Fibroblast of skin of right biceps (primary cell): ENCODE data around the gene C13orf46.
A peak's percentile ranks its signal among the peaks of the same experiment; 100 is the strongest.

Experiments
- DNase-seq: peaks from one replicate; pipeline ENCODE4 v3.0.0-alpha.2; 2013

Gene C13orf46

DNA sequence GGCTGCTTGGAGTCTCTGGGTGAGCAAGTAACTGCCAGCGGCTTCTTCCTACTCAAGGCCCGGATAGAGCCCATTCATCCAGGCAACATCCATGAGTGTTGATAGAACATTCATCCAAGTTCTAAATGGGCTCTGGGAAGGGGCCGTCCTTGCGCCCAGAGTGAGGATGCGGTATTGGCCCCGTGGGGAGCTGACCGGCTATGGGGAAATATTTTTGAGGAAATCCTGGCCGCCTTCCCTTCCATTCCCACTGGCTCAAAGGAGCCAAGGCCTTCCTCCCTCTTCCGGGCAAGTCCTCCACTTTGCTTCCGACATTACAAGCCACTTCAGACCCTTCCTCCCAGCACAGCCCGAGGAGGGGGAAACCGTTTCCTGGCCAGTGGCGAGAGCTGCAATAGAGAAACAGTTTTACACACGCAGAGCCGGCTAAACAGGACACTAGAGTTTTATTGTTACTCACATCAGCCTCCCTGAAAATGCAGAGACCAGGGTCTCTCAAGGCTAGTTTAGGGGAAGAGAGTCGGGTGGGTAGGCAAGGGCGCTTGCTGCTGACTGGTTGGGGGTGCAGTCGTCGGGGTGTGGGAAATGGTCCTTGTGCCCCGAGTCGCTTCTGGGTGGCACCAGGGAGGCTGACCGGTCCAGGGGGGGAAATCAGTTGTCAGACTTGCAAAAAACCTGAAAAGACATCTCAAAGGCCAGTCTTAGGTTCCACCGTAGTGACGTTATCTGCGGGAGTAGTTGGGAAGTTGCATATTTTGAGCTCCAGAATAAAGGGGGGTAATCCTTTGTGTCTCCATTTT, 37.5 kb downstream of the C13orf46 start:
- DNase-seq, result no peak

DNA sequence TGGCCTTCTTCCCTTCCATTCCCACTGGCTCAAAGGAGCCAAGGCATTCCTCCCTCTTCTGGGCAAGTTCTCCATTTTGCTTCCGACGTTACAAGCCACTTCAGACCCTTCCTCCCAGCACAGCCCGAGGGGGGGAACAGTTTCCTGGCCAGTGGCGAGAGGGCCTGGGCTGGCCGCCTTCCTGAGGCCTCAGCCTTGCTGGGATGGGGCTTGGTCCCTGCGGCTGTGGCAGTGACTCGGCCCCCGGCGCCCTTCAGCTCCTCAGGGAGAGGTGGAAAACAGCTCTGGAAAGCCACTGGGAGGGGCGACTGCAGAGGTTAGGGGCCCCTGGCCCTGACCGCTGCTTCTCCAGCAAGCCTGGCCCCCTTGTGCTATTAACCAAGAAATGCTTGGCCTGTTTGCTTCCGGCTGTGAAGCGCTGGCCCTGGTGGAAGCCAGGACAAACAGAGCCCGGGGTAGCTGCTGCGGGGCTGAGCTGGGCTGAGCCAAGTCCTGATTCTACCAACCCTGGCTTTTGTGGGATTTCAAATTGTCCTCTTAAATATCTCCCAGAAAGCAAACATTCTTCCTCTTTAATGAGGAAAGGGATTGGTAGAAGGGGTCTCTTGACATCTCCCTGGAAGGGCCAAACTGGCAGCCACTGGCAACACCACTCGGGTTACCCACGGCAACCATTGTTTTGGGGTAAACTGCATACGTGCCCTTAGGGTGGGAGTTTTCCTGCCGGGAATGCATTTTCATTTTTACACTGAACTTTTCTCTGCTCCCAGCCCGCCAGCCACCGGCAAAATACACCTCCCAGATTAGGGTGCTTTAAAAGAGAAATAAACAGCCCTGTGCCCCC, 38.7 kb downstream of the C13orf46 start:
- DNase-seq, result no peak

DNA sequence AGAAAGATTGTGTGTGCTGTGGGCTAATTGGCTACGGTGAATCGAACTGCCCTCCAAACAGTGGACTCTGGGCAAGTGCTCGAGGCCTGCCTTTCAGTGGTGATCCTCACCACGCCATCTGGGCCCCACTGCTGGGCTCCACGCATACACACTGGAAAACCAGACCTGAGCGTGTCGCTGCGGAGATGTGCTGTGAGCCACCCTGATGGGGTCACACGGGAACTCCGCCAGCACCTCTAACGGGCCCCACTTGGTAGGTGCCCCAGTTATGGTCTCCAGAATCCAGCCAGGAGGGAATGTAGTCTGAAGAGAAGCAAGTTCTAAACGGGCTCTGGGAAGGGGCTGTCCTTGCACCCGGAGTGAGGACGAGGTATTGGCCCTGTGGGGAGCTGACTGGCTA, 39.3 kb downstream of the C13orf46 start:
- DNase-seq, result no peak

DNA sequence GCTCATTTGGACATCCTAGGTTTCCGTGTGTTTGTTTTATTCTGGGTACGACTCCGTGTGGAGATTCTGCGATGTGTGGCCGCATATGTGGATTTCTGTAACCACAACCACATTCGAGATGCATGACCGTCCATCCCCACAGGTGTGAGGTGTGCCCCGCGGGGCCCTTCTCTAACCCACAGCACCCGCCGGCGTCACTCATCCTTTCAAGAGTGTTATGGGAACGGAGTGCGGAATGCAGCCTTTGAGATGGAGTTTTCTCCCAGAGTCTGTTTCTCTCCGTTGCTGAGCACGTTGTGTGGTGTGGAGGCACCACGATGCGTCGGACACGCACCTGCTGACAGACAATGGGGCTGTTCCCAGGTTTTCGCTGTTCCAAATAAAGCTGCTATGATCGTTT, 40.0 kb downstream of the C13orf46 start:
- no peak for DNase-seq

DNA sequence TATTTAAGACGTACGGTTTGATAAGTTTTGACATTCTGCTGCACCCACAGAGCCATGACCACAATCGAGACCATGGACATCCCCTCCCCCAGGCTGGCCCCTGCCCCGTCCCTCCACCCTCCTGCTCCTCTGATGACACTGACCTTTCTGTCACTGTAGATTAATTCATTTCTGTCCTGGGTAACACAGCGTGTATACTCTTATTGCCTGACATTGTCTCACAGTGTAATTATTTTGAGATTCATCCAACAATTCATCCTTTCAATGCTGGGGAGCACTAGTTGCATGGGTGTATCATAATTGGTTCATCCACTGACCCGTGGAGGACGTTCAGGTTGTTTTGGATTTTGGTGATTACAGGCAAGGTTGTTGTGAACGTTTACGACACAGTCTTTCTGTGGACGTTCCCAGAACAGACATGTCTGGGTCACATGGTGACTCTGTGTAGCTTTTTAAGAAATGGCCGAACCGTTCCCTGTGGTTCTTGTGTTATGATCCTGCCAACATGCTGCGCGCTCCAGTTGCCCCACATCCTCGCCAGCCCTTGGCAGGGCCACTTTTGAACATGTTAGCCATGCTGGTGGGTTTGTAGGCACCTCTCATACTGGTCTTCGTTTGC, 41.9 kb downstream of the C13orf46 start:
- DNase-seq, result no peak

DNA sequence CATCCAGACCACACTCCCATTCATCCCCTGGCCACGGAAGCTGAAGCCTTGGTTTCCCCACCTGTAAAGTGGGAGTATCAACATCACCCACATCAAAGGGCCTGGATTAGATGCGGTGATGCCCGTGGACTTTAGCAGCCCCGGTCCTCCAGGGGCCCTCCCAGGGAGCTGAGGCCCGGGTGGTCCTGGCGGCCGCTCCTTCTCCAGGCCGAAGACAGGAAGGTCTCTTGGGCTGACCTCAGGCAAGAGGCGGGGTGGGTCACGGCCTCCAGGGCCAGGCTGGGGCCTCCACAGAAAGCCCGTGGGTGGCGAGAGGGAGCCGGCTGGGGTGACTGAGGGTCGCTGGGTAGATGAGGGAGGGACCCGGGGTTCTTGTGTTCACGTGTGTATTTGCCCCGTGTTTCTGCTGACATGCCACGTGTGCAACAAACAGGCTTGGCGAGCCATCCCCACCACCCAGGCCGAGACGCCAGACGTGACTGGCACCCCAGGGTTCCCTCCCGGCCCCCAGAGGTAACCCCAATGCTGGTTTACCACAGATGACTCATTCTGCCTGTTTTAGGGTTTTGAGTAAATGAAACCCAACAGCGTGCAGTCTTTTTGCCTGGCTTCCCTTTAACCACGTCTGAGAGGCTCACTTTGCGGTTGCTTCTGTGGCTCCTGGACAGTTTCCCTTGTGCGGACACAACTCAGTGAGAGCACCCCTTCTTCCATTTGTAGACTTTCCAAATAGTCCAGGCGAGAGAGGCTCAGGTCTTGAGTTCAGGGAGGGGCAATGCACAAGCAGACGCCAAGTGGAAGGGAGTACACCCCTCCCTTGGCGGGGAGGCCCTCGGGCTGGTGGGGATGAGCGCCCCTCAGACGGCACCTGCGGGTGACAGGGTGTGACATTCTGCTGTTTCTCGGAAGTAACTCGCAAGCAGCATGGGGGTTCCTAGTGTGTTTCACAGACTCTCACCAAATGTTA, 42.9 kb downstream of the C13orf46 start:
- DNase-seq, result no peak

DNA sequence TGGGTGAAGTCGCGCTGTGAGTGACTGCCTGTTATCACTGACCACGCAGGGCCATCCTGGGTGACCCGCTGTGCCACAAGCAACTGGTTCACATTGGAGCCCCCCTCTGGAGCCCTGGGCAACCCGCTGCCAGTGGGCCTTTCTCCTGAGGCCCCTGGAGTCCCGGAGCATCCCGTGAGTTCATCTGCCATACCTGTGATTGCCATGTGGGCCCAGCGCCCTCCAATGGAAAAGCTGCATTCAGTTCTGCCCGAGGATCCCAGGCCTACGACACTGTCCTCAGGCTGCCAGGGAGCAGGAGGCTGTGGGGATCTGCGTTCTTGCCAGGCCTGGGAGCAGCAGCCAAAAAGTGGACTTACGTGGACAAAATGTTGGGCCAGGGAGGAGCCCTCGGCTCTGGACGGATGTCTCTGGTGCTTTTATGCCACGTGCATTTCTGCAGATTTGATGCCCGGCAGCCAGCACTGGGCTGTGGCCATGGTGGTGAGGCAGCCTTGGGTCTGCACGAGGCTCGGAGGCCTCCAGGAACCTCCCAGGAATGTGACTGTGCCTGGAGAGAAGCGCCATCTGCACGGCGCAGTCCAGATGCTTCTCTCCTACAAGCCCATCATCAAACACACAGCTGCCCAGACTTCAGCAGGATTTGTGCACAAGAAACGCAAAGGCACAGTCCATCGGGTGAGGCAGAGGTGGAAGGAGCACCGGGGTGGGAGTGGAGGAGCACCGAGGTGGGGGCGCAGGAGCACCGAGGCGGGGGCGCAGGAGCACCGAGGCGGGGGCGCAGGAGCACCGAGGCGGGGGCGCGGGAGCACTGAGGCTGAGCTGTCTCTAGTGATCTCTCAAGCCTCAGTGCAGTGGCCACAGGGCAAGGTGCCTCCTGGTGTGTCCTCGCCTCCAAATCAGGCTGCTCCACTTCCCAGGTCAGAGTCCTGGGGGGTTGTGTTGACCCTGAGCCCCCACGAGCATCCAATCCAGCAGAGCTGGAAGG, 44.0 kb downstream of the C13orf46 start:
- no peak for DNase-seq

DNA sequence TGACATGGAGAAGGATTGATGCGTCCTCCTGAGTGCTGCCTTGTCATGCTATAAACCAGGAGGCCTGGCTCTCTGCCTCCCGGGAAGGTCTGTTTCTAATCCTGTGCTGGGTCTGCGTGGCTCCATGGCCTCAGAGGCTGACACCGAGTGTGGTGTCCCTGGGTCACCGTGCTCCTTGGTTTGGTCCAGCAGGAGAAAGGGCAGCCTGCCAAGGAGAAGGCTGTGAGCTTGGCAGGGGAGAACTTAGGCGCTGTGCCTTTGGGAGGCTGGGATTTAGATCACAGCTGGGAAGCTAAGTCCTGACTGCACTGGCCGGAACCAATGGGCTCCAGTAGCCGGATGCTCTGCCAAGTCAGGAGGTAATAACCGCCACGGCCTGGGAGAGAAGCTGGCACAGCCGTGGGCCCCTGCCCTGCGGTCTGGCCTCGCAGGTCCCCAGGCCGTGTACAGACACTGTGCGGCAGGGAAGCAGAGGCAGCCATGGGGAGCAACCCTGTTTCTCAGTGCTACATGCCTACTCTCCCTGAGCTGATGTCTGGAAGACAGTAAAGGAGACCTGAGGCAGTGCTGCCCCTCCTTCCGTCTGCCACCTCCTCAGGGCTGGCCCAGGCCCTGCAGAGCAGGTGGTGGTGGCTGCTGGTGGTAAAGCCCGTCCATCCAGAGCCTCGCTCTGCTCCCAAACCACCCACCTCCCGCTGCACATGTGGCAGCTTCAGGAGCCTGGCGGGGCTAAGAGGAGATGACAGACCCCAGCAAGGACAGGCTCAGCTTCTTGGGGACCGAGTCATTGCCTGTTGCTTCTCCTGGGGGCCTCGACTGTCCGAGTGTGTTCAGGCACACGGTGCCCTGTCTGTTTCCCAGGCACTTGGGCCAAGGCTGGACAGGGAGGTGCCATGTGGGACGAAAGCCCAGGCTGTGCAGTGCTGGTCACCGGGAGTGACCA, 44.9 kb downstream of the C13orf46 start:
- peak; percentile 87 for DNase-seq

DNA sequence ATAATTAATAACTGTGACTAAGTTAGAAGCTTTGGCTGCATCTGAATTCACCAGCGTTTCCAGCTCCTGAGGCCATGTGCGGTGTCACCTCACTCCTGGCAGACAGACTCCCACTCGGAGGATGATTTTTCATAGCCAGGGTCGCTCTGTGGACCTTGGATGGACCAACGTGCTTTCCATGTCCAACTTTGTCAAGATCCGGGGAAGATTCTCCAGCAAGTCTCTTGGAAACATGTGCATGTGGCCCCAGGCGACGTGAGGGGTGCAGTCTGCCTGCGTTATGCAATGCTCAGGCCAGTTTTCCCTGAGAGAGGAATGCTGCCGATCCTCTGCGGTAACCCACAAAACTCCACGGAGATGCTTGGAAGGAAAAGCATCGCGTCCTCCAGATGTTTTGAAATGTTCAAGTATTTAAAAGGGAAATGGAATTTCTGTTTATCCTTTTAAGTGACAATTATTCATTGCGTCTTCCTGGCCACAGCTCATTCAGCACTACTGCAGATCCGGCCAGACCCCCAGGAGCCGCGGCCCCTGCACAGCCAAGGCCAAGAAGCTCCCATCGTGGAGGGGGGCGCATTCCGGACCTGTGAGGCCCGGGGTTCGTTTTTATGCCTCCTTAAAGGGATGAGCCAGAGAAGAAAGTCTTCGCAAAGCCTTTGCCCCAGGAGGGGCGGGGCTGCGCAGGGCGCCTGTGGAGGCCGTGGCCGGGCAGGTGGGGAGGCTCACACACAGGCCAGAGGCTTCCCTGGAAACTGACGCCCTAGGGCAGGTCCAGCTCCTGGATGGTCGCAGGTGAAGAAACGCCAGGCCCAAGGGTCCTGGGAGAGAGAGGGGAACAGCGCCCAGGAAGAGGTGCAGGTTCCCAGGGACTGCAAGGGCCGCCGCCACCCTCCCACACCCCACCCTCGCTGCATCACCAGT, 46.0 kb downstream of the C13orf46 start:
- DNase-seq, result peak; percentile 99

DNA sequence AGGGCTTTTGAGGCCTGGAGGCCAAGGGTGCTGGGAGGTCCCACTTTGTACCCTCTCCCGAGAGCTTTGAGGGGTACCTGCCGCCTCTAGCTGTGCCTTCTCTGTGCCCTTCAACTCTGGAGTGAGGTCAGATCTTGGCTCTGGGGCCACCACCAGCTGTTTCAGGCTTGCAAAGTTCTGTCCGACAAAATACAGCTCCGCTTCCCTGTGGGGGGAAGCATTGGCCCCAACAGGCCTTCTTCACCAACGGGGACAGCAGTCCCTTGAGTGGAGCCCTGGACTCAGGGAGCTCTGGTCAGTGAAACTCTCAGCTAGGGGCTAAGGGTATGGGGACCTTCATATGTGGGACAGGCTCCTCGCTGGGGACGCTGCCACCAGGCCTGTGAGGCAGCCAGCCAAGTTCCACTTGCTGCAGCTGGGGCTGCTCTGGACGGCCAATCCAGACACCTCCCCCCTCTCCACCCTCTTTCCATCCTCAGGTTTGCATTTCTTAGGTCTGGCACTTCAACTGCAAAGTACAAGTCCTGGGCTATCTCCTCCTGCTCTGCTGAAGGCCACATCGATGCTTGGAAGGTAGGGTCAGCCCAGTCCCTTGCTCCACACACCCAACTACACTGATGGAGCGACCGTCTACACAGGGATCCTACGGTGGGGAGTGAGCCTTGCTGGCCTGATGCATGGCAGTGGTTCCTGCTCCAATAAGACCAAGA, 46.8 kb downstream of the C13orf46 start:
- DNase-seq, result no peak

DNA sequence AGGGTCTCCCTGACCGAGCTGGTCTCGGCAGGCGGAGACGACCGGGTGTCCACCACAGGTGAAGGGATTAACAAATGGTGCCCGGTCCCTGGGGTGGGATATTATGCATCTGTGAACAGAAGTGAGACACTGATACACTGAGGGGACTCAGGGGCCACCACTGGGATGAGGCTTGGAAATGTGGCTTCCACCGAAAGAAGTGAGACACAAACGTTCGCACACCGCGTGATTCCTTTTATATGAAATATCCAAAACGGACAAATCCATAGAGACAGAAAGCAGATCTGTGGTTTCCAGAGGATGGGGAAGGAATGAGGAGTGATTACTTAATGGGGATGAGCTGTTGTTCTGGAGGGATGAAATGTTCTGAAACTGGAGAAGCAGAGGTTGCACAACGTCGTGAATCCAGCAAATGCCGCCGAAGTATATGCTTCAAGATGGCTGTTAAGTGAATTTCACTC, 47.5 kb downstream of the C13orf46 start:
- DNase-seq, result peak; percentile 89

DNA sequence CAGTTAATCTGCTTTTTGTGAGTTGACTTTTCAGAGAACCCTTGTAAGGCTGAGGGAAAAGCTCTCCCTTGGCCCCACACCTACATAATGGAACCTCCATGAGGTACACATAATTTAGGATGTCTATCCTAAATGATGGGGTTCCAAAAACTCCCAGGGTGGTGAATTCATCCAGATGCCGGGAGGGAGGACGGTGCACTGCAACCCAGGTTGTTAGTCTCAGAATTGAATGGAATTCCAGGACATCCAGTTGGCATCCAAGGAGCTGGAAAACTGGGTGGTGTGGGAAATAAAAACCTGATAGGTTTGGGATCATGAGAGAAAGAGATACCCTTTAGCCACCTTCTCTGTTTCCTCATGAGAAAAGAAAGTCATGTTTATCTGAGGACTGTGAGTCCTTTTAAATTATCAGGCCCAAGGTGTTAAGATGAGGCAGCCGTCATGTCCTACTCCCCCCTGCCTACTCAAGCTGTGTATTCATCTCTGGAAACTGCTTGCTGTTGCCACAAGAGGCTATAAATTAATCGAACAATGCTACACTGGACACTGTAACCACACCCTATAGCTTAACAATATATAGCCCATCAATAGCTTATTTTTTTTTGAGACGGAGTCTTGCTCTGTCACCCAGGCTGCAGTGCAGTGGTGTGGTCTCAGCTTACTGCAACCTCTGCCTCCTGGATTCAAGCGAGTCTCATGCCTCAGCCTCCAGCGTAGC, 49.5 kb downstream of the C13orf46 start:
- no peak for DNase-seq

DNA sequence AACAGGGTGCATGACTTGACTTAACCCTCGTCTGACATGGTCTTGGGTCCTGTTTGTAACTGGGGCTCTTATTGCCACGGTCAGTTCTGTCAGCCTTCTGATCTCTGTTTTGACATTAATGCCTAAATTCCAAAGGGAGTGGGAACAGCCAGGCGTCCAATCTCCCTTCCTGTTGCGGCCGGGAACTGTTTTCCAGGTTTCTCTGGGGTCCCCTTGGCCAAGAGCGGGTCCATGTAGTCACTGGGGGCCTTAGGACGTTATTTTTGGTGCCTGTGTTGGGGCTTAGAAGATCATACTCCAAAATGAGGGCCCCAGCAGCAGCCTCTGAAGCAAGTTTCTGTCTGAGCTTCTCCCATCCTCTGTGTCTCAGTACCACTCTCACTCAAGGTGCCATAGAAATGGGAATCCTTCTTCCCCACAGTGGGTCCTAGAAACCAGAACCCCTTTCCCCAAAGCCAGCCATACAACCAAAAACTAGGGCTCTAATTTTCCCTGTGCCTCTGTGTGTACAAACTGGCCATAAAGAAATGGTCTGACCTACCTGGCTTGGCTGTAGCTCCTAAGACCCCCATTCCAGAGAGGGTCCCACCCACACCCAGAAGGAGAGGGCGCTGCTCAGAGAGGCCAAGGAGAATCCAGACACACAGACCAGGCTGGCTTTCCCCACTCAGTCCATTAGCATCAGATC, 50.4 kb downstream of the C13orf46 start:
- no peak for DNase-seq

DNA sequence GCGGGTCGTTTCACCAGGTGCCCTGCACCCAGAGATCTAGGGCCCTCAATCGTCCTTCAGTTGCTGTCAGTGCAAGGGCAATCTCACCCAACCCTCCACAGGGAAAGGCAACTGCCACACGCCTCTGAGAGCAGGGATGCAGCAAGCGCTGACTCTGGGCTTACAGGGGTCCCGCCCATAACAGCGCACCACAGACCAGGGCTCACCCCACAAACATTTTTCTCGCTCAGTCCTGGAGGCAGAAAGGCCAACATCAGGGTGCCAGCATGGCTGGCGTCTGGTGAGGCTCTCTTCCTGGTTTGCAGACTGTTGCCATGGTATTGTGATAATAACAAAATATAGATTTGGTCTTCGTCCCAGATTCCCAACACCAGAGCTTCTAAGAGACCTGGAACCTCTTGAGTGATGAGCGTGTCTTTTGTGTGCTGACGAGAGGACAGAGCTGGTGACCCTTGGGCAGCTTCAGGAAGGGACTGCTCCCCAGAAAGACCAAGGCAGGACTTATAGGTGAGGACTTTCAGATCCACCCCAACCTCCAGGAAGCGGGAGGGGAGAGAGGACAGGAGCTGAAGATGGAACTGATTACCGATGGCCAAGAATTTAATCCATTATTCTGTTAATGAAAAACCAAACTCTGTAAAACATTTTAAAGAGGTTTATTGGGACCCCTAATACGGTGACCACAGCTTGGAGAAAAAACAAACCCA, 51.3 kb downstream of the C13orf46 start:
- DNase-seq, result no peak

DNA sequence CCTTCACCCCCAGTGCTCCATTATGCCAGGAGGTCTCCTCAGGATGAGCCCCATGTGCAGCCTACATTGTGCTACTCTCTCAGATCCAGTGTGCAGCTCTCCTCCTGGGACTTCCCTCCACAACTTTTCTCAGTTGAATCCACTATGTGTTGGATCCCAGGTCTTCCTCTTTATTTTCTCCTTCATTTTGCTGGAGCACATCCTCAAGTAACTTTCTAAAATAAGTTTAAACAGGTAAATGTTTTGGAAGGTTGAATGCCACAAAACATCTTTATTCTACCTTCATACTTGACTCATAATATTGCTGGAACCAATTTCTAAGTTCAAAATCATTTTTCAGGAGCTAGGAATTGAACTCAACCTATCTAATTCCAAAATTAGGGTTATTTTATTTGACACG, 52.1 kb downstream of the C13orf46 start:
- no peak for DNase-seq
